C4-2B (cell line): Measurements from ENCODE around the gene ZDHHC7.

Source experiments
- H3K27ac ChIP-seq: fragments of 450-650 bp; 2 replicates; pipeline ENCODE4 v1.5.1; 2017
- ZFX ChIP-seq: fragments of 450-650 bp; IDR thresholded peaks from 2 replicates; pipeline ENCODE4 v1.6.1; 2017
- TF ChIP-seq, protein P1 (sequence below): fragments of 450-650 bp; conservative IDR thresholded peaks from 2 replicates; pipeline ENCODE4 v1.5.1; 2017; ENCODE audit warnings: mild to moderate bottlenecking

The ZDHHC7 gene

DNA sequence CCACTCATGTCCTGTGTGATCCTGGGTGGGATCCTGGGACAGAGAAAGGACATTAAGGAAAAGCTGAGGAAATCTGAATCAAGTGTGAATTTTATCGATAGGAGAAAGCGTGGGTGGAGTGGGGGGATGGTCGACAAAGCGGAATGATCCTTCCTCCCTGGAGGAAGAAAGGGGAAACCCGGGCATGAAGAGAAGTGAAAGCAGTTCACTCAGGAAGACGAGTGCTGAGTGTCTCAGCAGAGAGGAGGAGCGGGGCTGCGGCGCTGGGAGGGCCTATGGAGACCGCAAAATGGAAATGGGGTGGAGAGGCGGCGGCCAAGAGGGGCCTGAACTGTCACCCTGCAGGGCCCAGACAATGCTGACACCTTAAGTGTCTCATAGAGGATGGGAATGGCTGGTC is 8.7 kb downstream of the ZDHHC7 start:
- TF ChIP-seq, protein P1, sequence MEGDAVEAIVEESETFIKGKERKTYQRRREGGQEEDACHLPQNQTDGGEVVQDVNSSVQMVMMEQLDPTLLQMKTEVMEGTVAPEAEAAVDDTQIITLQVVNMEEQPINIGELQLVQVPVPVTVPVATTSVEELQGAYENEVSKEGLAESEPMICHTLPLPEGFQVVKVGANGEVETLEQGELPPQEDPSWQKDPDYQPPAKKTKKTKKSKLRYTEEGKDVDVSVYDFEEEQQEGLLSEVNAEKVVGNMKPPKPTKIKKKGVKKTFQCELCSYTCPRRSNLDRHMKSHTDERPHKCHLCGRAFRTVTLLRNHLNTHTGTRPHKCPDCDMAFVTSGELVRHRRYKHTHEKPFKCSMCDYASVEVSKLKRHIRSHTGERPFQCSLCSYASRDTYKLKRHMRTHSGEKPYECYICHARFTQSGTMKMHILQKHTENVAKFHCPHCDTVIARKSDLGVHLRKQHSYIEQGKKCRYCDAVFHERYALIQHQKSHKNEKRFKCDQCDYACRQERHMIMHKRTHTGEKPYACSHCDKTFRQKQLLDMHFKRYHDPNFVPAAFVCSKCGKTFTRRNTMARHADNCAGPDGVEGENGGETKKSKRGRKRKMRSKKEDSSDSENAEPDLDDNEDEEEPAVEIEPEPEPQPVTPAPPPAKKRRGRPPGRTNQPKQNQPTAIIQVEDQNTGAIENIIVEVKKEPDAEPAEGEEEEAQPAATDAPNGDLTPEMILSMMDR = no peak
- no peak for TF ChIP-seq ZFX
- H3K27ac ChIP-seq = no peak overlapping the region

DNA sequence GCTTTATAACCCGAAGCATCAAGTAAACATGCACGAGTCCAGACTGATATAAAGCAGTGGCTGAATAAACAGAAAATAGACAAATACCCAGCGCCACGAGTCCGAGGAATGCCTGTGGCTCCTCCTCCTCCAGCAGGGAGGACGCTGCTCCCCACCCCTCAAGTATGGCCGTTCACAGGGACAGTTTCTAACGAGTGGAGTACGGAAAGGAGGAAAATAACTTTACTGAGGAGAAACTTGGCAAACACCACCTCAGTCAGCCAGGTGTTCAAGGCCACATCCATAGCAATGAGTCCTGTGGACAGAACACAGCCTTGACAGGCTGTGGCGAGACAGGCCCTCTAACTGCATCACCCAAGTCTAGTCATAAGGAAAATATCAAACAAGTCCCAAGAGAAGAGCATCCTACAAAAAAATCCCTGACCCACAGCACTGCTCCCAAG is 9.2 kb downstream of the ZDHHC7 start:
- TF ChIP-seq ZFX = no peak
- TF ChIP-seq, protein P1 = no peak

GRCh38 chr16:84999857-85000480 is 11.4 kb downstream of the ZDHHC7 start:
- peak overlapping the region; percentile 72 for H3K27ac ChIP-seq

More for the DNA sequence above, 9.2 kb downstream of the ZDHHC7 start:
- no peak overlapping the region for H3K27ac ChIP-seq

DNA sequence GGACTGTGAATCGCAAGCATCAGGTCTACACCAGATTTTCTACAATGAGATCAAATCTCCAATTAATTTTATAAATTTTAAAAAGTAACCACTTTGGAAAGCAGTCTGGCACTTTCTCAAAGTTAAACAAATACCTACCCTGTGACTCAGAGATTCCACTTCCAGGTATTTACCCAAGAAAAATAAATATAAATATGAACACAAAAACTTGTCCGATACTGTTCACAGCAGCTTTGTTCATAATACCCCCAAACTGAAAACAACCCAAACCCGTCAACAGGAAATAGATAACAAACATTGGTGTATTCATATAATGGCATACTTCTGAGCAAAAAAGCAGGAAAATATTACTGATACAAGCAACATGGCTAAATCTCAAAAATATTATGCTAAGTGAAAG is 12.1 kb downstream of the ZDHHC7 start:
- H3K27ac ChIP-seq = peak overlapping the region; percentile 64
- TF ChIP-seq, protein P1 = no peak
- TF ChIP-seq ZFX = no peak

More at GRCh38 chr16:84999857-85000480, 11.4 kb downstream of the ZDHHC7 start:
- no peak for TF ChIP-seq ZFX

- TF ChIP-seq, protein P1 = no peak
- no peak for TF ChIP-seq ZFX
- no peak overlapping the region for H3K27ac ChIP-seq
Measured at GRCh38 chr16:84996365-84996764, 15.0 kb downstream of the ZDHHC7 start.

- H3K27ac ChIP-seq = peak overlapping the region; percentile 46
- TF ChIP-seq, protein P1 = no peak
- no peak for TF ChIP-seq ZFX
Measured at GRCh38 chr16:84995663-84996062, 15.7 kb downstream of the ZDHHC7 start.

- no peak for TF ChIP-seq ZFX
- TF ChIP-seq, protein P1 = no peak
- H3K27ac ChIP-seq = peak overlapping the region; percentile 46
Measured at GRCh38 chr16:84993926-84994325, 17.4 kb downstream of the ZDHHC7 start.

DNA sequence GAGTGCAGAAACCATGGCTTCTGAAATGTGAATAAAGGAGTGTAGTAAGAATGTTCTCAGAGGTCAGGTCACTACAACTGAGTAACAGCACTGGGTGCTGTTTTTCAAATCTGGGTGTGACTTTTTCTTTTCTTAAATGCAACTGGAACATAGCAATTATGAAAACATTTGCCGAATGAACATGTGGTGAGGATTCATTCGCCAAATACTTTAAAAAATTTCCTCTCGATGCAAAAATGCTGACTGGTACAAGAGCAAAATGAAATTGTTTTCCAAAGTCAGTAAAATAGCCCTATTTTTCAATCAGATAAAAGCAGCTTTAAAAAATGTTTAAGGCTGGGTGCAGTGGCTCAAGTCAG is 18.6 kb downstream of the ZDHHC7 start:
- H3K27ac ChIP-seq = no peak overlapping the region
- TF ChIP-seq, protein P1 = no peak
- TF ChIP-seq ZFX = no peak
